ENCODE results near the gene RFC2. TPM values are rescaled to one million over a fixed set of nuclear protein-coding genes. Genes with fewer than 3 reads are reported as not detected.
"Not testable (repeated sequence)": the region's sequence is repeated elsewhere in the genome, so short reads cannot be mapped to it uniquely, and the experiment has no call there.

RFC2 gene
- total RNA-seq, 1 donor from 2014 or later, result 19.3 TPM

DNA sequence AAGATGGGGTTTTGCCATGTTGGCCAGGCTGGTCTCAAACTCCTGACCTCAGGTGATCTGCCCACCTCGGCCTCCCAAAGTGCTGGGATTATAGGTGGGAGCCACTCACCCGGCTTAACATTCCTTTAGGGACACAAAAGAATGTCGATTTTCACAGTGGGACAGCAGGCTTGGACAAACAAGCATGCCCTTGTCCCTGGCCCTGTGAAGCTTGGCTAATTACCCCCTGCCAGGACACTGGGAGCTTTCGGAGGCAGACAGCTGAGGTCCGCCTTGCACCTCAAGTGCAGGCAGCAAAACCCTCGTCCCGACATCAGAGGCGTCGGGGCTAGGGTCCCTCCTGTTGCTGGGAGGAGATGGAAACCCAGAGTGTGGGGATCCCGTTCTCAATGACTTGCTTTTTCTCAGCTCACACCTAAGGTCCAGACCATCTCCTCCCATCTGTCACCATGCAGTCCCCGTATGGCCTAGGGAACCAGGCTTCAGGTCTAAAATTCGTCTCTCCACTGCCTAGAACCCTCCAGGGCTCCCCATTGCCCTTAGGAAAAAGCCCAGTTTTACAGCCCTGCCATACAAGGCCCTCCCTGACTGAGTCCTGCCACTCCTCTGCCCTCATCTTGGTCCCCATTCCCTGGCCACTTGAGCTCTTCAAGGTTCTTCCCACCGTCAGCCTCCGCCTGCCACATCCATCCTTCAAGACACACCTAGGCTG lies 28.7 kb upstream of the RFC2 start:
- DNase-seq, result no peak

DNA sequence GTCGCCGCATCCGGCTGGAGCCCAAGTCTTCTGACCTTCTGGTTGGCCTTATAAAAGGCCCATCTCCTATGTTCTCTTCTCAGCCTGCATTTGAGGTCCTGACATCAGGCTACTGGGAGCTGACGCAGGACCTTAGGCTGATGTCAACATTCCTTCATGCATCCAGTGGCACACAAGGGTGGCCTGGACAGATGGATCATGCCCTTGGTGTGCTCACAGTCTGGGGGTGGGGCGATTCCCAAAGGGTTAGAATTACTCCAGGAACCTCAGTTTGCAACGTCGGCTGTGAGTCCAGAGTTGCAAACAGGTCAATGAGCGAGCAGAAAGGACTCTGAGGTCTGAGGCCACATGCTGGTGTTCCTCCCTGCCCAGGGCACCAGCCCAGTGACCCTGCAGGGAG lies 26.8 kb upstream of the RFC2 start:
- no peak for DNase-seq

DNA sequence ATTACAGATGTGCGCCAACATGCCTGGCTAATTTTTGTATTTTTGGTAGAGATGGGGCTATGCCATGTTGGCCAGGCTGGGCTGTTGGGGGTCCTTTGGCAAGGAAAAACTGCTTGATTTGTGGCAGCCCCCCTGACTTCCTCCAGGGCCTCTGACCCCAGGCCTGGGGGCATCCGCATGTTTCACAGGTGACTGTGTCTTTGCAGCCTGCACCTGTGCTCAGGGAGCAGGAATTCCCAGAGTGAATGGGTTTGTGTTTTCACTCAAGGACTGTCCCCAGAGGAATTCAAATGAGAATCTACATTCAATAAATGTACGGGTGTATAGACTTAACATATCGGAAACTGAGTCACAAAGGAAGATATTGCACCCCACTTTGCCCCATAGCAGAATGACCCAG lies 23.4 kb upstream of the RFC2 start:
- DNase-seq, result no peak

DNA sequence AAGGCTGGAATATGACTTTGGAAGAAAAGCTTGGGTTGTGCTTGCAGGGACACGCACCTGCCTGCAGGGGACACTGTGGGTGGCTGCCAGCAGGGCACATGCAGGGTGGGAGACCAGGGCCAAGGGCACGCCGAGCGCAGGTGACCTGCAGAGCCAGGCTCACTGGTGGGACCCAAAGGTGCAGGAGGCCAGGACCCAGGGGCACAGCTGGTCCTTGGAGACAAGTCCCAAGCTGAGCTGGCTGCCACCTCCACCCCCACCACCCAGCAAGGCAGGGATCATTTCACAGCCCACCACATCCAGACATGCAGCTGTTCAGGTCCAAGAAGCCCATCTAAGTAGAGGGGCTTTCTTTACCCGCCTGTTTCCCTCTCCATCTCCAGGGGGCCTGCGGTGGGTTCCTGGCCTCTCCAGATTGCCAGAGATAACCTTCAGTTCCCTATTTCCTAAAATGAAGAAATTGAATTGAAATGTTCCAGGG lies 21.2 kb upstream of the RFC2 start:
- DNase-seq, result no peak

DNA sequence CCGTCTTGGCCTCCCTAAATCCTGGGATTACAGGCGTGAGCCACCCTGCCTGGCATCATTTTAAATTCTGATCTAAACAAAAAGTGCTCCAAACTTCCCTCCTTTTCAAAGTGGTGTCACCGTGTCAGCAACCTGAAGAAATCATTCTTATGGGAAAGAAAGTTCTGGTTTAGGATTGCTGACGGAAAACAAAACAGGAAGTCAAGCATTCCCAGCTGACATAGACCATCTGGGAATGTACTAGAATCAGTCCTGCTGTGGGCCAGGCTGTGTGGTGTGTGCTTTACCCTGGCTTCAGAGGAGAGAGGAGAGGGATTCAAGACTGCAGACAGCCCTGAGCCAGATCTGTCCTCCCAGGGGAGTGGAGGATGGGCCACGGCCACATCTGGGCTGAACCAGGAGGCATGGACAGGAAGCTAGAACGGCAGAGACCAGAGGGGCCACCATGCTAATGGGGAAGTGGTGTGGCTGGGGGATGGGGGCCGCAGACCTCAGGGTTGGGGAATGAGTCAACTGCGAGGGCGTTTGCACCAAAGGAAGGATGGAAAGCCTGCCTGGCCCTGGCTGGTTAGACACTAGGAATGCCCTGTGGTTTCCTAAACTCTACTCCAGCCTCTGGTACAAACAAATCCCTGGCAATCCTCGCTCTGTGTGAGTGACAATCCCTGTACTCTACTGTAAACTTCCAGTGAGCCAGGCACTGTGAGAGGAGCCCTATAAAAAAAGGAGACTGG lies 18.3 kb upstream of the RFC2 start:
- no peak for DNase-seq

DNA sequence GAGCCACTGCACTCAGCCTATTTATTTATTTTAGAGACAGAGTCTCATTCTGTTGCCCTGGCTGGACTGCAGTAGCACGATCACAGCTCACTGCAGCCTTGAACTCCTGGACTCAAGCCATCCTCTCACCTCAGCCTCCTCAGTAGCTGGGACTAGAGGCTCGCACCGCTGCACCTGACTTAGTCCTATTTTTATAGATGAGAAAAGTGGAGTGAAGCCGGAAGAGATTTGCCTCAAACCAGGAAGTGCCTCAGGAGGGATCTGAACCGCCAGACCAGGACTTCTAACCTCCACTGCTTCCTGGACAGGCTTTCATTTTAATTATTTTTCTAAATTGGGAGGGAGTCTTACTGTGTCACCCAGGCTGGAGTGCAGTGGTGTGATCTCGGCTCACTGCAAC lies 17.5 kb upstream of the RFC2 start:
- no peak for DNase-seq

DNA sequence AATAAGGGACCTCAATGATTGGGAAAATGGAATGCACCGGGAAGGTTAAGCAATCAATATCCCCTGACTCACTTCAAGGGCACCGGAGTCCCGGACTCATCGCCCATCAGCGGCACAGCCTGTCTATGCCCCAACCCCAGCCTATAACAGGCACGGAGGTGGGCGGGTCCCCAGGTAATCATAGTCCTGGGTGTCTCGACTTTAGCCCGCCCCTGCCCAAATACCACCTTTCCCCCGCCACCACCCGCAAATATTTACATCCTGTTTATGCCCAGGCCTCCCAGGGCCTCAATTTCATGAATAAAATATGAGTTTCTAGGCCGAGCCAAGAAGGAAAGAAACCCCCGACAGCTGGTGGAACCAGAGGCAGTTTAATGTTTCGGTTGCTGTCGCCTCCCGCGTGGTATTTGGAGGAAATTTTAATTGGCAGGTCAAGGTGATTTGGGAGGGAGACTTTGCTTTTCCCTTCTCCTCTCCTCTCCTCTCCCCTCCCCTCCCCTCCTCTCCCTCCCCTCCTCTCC lies 15.6 kb upstream of the RFC2 start:
- DNase-seq, result peak; percentile 55

DNA sequence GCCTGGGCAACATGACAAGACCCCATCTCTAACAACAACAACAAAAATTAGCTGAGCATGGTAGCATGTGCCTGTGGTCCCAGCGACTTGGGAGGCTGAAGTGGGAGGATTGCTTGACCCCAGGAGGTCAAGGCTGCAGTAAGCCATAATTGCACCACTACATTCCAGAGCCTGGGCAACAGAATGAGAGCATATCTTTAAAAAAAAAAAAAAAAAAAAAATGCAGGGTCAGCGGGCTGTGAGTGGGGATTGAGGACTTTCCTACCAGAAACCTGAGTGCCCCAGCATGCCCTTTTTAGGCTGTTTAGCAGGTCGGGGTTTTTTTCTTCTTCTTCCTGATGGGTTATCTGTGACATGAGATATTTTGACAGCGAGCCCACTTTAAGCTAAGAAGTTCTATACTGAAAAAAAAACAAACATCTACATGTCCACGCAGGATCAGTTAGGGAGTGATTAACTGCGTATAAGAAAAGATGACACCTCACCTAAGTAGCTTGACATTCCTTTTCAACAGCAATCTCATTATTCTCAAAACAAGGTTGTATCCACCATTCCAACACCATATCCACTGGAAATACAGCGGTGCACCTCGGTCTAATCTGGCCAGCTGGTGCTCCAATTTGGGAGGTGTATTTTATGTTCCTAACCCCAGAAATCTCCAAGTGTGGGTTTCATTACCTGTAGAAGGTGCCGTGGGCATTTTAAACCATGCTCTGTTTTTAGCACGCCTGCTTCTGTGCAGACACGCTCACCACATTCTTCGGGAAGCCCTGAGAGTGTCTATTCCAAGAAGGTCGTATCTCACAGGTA lies 13.8 kb upstream of the RFC2 start:
- no peak for DNase-seq

DNA sequence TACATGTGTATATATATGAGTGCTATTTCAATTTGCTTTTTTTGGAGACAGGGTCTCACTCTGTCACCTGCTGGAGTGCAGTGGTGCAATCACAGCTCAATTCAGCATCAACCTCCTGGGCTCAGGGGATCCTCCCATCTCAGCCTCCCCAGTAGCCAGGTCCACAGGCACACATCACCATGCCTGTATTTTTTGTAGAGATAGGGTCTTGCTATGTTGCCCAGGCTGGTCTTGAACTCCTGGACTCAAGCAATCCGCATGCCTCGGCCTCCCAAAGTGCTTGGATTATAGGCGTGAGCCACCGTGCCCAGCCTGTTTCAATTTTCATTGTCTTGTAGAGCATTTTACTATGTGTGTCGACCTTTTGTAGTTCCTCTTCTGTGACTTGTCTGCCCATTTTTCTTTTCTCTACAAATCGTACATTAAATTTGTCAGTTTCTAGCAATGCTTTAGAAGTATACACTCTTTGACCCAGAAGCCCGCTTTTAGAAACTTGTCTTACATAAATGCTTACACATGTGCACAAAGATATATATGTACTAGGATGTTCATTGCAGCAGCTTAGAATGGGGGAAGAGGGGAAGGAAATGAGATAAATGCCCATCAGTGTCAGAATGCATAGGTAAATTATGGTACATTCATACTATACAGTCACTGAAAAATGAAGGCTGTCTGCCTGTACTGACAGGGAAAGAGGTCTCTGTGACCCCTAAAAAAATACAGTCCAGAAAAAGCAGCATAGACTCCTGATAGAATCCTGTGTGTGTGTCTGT lies 12.2 kb upstream of the RFC2 start:
- DNase-seq, result no peak

DNA sequence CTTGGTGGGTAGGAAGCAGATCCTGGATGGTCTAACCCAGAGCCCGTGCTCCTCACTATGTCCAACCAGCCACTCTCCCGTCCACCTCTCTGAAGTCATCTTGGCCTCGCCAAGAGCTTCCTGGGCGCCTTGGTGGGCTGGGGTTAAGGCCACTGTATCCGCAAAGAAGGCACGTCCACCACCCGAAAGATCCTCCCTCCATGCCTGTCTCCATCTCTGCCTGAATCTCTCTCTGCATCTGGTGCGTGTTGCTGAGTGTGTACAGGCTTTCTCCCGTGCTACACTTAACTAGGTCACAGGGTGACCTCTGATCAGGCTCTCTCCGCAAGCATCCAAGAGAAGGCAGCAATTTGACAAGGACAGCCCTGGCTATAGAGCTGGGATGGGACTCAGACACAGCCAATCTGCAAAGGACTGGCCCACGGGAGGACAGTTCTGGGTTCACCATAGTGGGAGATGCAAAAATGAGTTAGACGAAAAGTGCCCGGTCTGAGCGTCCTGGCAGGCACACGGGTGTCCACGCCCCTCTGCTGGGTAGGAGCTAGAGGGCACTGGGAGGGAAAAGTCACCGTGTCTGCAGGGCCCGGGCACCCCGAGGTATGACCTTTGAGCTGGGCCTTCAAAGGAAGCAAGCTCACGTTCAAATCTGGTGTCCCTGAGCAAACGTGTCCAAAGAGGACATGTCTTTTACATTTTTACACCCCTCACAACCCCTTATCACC lies 9.4 kb upstream of the RFC2 start:
- no peak for DNase-seq

DNA sequence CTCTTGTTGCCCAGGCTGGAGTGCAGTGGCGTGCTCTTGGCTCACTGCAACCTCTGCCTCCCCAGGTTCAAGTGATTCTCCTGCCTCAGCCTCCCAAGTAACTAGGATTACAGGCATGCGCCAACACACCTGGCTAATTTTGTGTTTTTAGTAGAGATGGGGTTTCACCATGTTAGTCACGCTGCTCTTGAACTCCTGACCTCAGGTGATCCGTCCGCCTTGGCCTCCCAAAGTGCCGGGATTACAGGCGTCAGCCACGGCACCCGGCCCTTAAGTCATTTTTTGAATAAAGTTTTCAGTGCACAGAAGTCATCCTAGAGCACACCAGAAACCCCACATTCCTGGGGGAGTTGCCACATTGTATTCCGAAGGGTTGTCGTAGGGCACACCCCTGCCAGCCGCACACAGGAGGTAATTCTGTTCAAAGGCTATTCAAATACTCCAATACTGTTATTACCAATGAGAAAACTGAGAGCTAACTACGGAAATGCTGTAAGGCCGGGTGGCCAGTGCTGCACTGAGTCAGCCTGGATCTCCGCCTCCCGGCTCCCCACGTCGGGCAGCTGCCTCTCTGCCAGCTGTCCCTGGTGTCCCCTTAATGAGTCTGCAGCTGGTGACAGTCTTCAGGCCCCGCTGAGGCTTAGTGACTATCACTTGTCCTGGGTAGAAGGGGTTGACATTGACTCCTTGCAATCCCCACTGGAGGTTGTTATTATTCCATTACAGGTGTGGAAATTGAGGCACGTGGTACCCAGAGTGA lies 8.6 kb upstream of the RFC2 start:
- DNase-seq, result no peak

DNA sequence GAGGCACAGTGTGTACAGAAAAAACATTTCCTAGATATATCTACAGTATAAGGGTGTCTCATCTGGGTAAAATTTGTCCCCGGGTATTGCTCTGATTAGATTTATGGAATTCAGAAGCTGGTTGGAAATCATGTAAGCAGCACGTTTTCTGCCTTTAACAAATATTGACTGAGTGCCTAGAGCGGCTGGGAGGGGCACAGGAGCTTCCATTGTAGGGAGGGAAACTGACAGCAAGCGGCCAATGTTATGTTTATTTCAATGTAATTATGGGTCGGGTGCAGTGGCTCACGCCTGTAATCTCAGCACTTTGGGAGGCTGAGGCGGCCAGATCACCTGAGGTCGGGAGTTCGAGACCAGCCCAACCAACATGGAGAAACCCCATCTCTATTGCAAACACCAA lies 4.4 kb upstream of the RFC2 start:
- no peak for DNase-seq

DNA sequence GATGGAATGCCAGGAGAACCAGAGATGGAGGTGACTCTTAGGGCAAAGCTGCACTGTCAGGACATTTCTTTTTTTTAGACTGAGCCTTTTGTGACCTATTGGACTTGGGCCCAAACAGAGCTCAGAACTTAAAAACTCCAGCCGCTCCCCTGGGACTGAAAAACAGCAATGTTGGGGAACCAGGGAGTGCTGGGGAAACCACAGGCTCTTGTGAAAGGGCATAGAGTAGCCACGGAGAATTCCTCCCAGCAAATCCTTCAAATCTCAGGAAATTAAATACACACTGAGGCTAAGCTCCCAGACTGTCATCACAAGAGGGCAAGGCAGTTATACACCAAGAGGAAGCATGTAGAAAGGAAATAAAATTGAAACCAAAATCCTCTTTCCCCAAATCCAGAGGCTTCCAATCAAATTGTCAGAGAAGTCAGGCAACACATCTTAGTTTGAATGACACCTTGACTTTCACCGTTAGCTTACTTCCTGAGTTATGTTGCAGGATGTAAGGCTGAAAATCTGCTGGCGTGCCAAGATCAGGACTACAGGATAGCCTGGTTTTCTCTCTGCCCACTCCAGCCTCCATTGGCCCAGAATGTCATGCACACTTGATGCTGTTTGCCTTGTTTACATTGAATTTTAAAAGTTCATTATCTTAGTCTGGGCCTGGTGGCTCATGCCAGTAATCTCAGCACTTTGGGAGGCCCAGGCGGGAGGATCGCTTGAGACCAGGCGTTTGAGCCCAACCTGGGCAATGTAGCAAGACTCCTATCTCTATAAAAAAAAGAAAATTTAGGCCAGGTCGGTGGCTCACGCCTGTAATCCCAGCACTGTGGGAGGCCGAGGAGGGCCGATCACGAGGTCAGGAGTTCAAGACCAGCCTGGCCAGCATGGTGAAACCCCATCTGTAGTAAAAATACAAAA lies 2.6 kb upstream of the RFC2 start:
- no peak for DNase-seq

DNA sequence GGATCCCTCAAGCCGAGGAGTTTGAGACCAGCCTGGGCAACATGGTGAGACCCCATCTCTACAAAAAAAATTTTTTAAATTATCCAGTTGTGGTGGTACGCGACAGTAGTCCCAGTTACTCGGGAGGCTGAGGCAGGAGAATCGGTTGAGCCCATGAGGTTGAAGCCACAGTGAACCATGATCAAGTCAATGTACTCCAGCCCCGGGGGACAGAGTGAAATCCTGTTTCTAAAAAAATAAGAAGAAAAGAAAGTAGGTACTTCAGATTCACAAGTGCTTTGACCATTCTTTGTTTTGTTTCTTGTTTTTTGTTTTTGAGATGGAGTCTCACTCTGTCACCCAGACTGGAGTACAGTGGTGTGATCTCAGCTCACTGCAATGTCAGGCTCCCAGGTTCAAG lies 1.3 kb upstream of the RFC2 start:
- DNase-seq, result not testable (repeated sequence)

DNA sequence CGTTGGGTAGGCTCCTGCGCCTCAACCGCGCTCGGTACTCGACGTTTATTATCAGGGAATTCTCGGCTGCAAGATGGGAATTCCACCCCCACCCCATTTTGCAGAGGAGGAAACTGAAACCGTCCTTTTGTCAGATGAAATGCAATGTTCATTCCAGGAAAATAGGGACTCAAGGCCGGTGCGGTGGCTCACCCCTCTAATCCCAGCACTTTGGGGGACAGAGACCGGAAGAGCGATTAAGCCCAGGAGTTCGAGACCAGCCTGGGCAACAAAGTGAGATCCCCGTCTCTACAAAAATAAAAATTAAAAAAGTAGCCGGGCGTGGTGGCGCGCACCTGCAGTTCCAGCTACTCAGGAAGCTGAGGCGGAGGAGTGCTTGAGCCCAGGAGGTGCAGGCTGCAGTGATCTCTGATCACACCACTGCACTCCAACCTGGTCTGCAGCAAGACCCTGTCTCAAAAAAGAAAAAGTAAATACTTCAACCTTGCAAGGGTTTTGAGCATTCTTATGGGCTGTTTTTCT lies 720 bp upstream of the RFC2 start:
- no peak for DNase-seq

DNA sequence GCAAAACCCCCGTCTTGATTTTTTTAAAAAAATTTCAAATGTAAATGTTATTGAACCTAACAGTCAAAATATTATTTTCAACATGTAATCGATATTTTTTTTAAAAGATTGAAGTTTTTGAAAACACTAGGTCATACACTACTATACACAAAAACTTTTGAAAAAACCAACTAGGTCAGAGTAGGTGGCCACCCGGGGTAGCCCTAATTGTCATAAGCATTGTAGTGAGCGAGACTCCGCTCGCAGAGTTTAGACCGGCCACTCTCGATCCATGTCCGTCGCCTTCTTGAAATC lies 417 bp downstream of the RFC2 start:
- no peak for DNase-seq

DNA sequence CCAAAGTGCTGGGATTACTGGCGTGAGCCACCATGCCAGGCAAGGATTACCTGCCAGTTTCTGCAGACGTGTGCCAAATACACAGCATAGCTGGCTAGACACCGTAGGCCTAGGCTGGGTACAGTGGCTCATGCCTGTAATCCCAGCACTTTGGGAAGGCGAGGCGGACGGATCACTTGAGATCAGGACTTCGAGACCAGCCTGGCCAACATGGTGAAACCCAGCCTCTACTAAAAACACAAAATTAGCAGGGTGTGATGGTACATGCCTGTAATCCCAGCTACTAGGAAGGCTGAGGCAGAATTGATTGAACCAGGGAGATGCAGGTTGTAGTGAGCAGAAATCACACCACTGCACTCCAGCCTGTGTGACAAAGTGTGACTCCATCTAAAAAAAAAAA lies 868 bp downstream of the RFC2 start:
- DNase-seq, result no peak

DNA sequence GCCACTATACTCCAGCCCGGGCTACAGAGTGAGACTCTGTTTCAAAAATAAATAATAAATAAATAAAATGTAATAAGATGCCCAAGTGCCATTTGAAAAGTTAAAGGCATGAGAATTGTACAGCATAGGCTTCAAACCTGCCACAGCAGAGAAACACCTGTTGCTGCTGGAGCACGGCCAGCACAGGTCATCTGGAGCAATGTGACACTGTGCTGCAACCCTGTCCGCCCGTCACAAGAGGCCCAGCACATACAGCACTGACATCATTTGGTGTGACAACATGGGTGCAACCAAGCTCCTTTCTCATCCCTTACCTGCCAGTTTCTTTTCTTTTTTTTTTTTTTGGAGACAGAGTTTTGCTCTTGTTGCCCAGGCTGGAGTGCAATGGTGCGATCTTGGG lies 1.3 kb downstream of the RFC2 start:
- DNase-seq, result no peak

DNA sequence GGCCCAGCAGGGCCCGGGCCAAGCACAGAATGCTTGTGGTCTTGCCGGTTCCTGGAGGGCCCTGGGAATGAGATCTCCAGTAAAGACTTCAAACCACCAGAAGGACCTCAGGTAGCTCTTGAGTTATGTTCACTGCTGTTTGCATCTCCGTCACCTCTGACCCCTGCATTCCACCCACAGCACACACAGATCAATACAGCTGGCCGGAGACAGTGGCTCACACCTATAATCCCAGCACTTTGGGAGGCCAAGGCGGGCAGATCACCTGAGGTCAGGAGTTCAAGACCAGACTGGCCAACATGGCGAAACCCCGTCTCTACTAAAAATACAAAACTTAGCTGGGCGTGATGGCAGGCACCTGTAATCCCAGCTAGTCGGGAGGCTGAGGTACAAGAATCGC lies 5.1 kb downstream of the RFC2 start:
- DNase-seq, result not testable (repeated sequence)

DNA sequence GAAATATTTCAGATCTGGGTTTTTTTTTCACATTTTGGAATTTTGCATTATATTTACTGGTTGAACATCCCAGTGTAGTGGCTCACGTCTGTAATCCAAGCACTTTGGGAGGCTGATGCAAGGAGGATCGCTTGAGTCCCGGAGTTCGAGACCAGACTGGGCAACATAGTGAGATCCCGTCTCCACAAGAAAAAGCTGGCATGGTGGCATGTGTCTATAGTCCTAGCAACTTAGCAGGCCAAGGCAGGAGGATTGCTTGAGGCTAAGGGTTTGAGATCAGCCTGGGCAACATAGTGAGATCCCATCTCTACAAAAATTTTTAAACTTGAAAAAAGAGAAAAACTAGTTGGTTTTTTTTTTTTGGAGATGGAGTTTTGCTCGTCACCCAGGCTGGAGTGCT lies 6.0 kb downstream of the RFC2 start:
- DNase-seq, result no peak

Measured in occipital lobe (tissue), 2 donors.